ENCODE measurements around the gene MGAT4A. TPM values are rescaled to one million over a fixed set of nuclear protein-coding genes. Genes with fewer than 3 reads are reported as not detected.
A peak's percentile ranks its signal among the peaks of the same experiment; 100 is the strongest.

MGAT4A gene
- total and polyA plus RNA-seq, 2 of the 13 experiments (the other 11 are each of a cell fraction or from before 2014, with no cell fraction given): 47.2 to 90.9 TPM

- TF ChIP-seq ZNF280D (CRISPR knock-in tag; IDR thresholded peaks at IDR 0.05): peak; percentile 85; the same call in 1 of the 2 replicates
- TF ChIP-seq CBX1 (IDR thresholded peaks at IDR 0.05; ENCODE audit: low read depth): peak; percentile 73
- peak; percentile 23; the same call in 1 of the 2 replicates for TF ChIP-seq SMC3 (IDR thresholded peaks at IDR 0.05; ENCODE audit: low read length)
- 0 out of 2 replicates have a peak, but pooled peaks have one; percentile 43 for TF ChIP-seq MIXL1 (CRISPR knock-in tag; IDR thresholded peaks at IDR 0.05)
- peak; percentile 56; the same call in 1 of the 2 replicates for TF ChIP-seq ZNF343 (CRISPR knock-in tag; IDR thresholded peaks at IDR 0.05)
- 0 out of 2 replicates have a peak, but pooled peaks have one; percentile 23 for TF ChIP-seq ZNF761 (CRISPR knock-in tag; conservative IDR thresholded peaks at IDR 0.05)
- peak; percentile 77 for TF ChIP-seq CBX5 (CRISPR knock-in tag; IDR thresholded peaks at IDR 0.05; ENCODE audit: borderline replicate concordance)
- TF ChIP-seq ZBTB26 (CRISPR knock-in tag; IDR thresholded peaks at IDR 0.05; ENCODE audit: borderline replicate concordance): no peak; the same call in 1 of the 2 replicates
- peak; percentile 71; the same call in 1 of the 2 replicates for TF ChIP-seq ZNF547 (CRISPR knock-in tag; IDR thresholded peaks at IDR 0.05)
- TF ChIP-seq STAT5B (CRISPR knock-in tag; IDR thresholded peaks at IDR 0.05): no peak
- TF ChIP-seq ZBTB2 (CRISPR knock-in tag; IDR thresholded peaks at IDR 0.05; ENCODE audit: low read depth): peak; percentile 41; the same call in 1 of the 2 replicates
- TF ChIP-seq ZNF337 (CRISPR knock-in tag; IDR thresholded peaks at IDR 0.05; ENCODE audit: borderline replicate concordance, low read depth): 0 out of 2 replicates have a peak, but pooled peaks have one; percentile 71
- TF ChIP-seq ZNF576 (CRISPR knock-in tag; IDR thresholded peaks at IDR 0.05): no peak; the same call in 1 of the 2 replicates
These were observed 146.9 kb downstream of the MGAT4A start (continued) for GRCh38 chr2:98583816-98584618.
